ENCODE measurements around the gene PPP2R5A.

DNA sequence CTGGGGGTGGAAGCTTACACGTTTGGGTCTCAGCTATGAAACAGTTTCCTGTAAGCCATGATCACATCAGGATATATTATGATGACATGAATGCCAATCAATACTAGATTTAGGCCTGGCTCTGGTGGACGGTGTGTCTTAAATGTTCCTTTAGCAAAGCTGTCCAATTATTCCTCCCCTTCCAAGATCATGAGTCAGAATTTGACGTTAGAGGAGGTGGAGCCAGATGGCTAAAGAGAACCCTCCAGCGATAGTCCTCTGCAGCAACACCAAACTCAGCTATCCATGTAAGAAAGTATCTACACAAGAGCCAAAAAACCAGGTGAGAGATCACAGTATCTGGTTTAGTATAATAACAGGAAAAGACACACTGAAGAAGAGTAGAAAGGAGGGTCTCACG lies 81.7 kb downstream of the PPP2R5A start:
- TF ChIP-seq, protein P1, sequence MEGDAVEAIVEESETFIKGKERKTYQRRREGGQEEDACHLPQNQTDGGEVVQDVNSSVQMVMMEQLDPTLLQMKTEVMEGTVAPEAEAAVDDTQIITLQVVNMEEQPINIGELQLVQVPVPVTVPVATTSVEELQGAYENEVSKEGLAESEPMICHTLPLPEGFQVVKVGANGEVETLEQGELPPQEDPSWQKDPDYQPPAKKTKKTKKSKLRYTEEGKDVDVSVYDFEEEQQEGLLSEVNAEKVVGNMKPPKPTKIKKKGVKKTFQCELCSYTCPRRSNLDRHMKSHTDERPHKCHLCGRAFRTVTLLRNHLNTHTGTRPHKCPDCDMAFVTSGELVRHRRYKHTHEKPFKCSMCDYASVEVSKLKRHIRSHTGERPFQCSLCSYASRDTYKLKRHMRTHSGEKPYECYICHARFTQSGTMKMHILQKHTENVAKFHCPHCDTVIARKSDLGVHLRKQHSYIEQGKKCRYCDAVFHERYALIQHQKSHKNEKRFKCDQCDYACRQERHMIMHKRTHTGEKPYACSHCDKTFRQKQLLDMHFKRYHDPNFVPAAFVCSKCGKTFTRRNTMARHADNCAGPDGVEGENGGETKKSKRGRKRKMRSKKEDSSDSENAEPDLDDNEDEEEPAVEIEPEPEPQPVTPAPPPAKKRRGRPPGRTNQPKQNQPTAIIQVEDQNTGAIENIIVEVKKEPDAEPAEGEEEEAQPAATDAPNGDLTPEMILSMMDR (IDR thresholded peaks at IDR 0.05; ENCODE audit: insufficient read depth, low read length): no peak
- TF ChIP-seq POLR2AphosphoS5 (IDR thresholded peaks at IDR 0.05; ENCODE audit: low read depth) (no peak), GABPA (IDR thresholded peaks at IDR 0.05; ENCODE audit: low read depth) (no peak), SPI1 (IDR thresholded peaks at IDR 0.05; ENCODE audit: borderline replicate concordance, low read depth) (no peak)
- TF ChIP-seq, protein P2, sequence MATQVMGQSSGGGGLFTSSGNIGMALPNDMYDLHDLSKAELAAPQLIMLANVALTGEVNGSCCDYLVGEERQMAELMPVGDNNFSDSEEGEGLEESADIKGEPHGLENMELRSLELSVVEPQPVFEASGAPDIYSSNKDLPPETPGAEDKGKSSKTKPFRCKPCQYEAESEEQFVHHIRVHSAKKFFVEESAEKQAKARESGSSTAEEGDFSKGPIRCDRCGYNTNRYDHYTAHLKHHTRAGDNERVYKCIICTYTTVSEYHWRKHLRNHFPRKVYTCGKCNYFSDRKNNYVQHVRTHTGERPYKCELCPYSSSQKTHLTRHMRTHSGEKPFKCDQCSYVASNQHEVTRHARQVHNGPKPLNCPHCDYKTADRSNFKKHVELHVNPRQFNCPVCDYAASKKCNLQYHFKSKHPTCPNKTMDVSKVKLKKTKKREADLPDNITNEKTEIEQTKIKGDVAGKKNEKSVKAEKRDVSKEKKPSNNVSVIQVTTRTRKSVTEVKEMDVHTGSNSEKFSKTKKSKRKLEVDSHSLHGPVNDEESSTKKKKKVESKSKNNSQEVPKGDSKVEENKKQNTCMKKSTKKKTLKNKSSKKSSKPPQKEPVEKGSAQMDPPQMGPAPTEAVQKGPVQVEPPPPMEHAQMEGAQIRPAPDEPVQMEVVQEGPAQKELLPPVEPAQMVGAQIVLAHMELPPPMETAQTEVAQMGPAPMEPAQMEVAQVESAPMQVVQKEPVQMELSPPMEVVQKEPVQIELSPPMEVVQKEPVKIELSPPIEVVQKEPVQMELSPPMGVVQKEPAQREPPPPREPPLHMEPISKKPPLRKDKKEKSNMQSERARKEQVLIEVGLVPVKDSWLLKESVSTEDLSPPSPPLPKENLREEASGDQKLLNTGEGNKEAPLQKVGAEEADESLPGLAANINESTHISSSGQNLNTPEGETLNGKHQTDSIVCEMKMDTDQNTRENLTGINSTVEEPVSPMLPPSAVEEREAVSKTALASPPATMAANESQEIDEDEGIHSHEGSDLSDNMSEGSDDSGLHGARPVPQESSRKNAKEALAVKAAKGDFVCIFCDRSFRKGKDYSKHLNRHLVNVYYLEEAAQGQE (IDR thresholded peaks at IDR 0.05; ENCODE audit: insufficient replicate concordance, low read depth): no peak

All from HL-60 (cell line).